IMR-90 (cell line): ENCODE results near the gene TMEM126A. TPM values are rescaled to one million over a fixed set of nuclear protein-coding genes. Genes with fewer than 3 reads are reported as not detected.

Source experiments
- ATAC-seq: fragments of 200-7000 bp; cut with Tn5 transposase; 2 replicates; pipeline ENCODE4 v1.9.1; 2020; ENCODE audit warnings: low read depth, mild to moderate bottlenecking, moderate library complexity
- BruUV-seq: library from RNA; stranded (reverse); fragments of 400-500 nt; replicated peaks from 2 replicates; lab custom pipeline; 2021; lab: Mats Ljungman, UMichigan
- CTCF ChIA-PET: fragments of 300-600 bp; formaldehyde crosslinking; extraction: SDS; loops from one replicate; lab custom pipeline; 2021; ENCODE audit warnings: antibody characterized with exemption; lab: Yijun Ruan, JAX
- POLR2A ChIA-PET: fragments of 300-600 bp; sonication (Branson Sonifier 250); formaldehyde crosslinking; loops from one replicate; lab custom pipeline; 2022; ENCODE audit warnings: antibody characterized with exemption; ENCODE audit not compliant: unreplicated experiment; lab: Charles Lee
- DNase-seq: peaks from one replicate; pipeline ENCODE4 v3.0.0; 2013
- H2AFZ ChIP-seq: replicated peaks from 2 replicates; pipeline ENCODE3; 2013; ENCODE audit warnings: low read length, mild to moderate bottlenecking; ENCODE audit not compliant: poor library complexity
- H2AK5ac ChIP-seq: 2 replicates; pipeline ENCODE4 v1.6.1; 2013; ENCODE audit warnings: low read depth, low read length, inconsistent platforms
- H2AK9ac ChIP-seq: replicated peaks from 2 replicates; pipeline ENCODE3; 2013; ENCODE audit warnings: mild to moderate bottlenecking, low read depth, low read length, moderate library complexity; ENCODE audit not compliant: poor library complexity
- H2BK120ac ChIP-seq: 2 replicates; pipeline ENCODE4 v1.6.1; 2013; ENCODE audit warnings: low read depth, low read length, inconsistent platforms
- H2BK15ac ChIP-seq: 3 replicates; pipeline ENCODE4 v1.6.1; 2013; ENCODE audit warnings: low read depth, low read length, inconsistent platforms
- H2BK20ac ChIP-seq: 2 replicates; pipeline ENCODE4 v1.6.1; 2013; ENCODE audit warnings: low read depth, mild to moderate bottlenecking, inconsistent platforms, low read length, moderate library complexity
- H2BK5ac ChIP-seq: 2 replicates; pipeline ENCODE4 v1.6.1; 2013; ENCODE audit warnings: mild to moderate bottlenecking, low read depth, low read length, inconsistent platforms; ENCODE audit not compliant: poor library complexity, severe bottlenecking
- H3K14ac ChIP-seq: replicated peaks from 2 replicates; pipeline ENCODE4 v1.6.1; 2013; ENCODE audit warnings: low read depth, low read length, inconsistent platforms
- H3K18ac ChIP-seq: 2 replicates; pipeline ENCODE4 v1.6.1; 2013; ENCODE audit warnings: low read depth, low read length, control low read depth
- H3K23ac ChIP-seq: 2 replicates; pipeline ENCODE4 v1.6.1; 2013; ENCODE audit warnings: low read depth, low read length, inconsistent platforms
- H3K27ac ChIP-seq: 2 replicates; pipeline ENCODE4 v1.5.1; 2013; ENCODE audit warnings: mild to moderate bottlenecking, control low read depth, low read length; ENCODE audit not compliant: insufficient read depth
- H3K27me3 ChIP-seq: 2 replicates; pipeline ENCODE4 v1.6.1; 2013; ENCODE audit warnings: low read length; ENCODE audit not compliant: control insufficient read depth, insufficient read depth
- H3K36me3 ChIP-seq: 2 replicates; pipeline ENCODE4 v1.6.1; 2013; ENCODE audit warnings: low read length, mixed read lengths; ENCODE audit not compliant: control insufficient read depth, insufficient read depth
- H3K4ac ChIP-seq: 2 replicates; pipeline ENCODE4 v1.6.1; 2013; ENCODE audit warnings: low read depth, low read length, inconsistent platforms
- H3K4me1 ChIP-seq: 2 replicates; pipeline ENCODE4 v1.6.1; 2013; ENCODE audit warnings: low read length, mixed read lengths; ENCODE audit not compliant: control insufficient read depth, insufficient read depth
- H3K4me2 ChIP-seq: 2 replicates; pipeline ENCODE4 v1.6.1; 2013; ENCODE audit warnings: low read depth, mild to moderate bottlenecking, control low read depth, low read length, moderate library complexity
- H3K4me3 ChIP-seq: 2 replicates; pipeline ENCODE4 v1.5.1; 2013; ENCODE audit warnings: low read depth, mild to moderate bottlenecking, control low read depth, low read length, moderate library complexity; ENCODE audit not compliant: insufficient read depth
- H3K56ac ChIP-seq: 2 replicates; pipeline ENCODE4 v1.6.1; 2013; ENCODE audit warnings: low read length, inconsistent platforms; ENCODE audit not compliant: insufficient read depth; ENCODE audit errors: extremely low read depth
- H3K79me1 ChIP-seq, 2 experiments: 2 replicates each; pipeline ENCODE4 v1.6.1; 2013; ENCODE audit warnings: low read length in 2 of 2, inconsistent platforms in 1 of 2, low read depth in 1 of 2
- H3K9ac ChIP-seq: 2 replicates; pipeline ENCODE4 v1.6.1; 2013; ENCODE audit warnings: low read depth, low read length, control low read depth
- H3K9me1 ChIP-seq: 2 replicates; pipeline ENCODE4 v1.6.1; 2013; ENCODE audit warnings: low read length, inconsistent platforms; ENCODE audit not compliant: insufficient read depth
- H3K9me3 ChIP-seq: 2 replicates; pipeline ENCODE4 v1.6.1; 2013; ENCODE audit warnings: low read length; ENCODE audit not compliant: control insufficient read depth, insufficient read depth
- H4K20me1 ChIP-seq: 2 replicates; pipeline ENCODE4 v1.6.1; 2013; ENCODE audit warnings: low read length, inconsistent platforms; ENCODE audit not compliant: insufficient read depth
- H4K5ac ChIP-seq: 2 replicates; pipeline ENCODE4 v1.6.1; 2013; ENCODE audit warnings: mild to moderate bottlenecking, low read depth, low read length, control low read depth
- H4K8ac ChIP-seq, 2 experiments: 2 replicates each; pipeline ENCODE4 v1.6.1; 2013; ENCODE audit warnings: low read depth in 2 of 2, low read length in 2 of 2, control low read depth in 1 of 2, inconsistent platforms in 1 of 2
- H4K91ac ChIP-seq: 2 replicates; pipeline ENCODE4 v1.6.1; 2013; ENCODE audit warnings: low read depth, low read length, inconsistent platforms; ENCODE audit not compliant: insufficient read depth
- BHLHE40 ChIP-seq: fragments of 150-350 bp; IDR thresholded peaks from 2 replicates; pipeline ENCODE4 v1.6.1; 2016; ENCODE audit warnings: mild to moderate bottlenecking, low read depth, low read length
- CHD1 ChIP-seq: IDR thresholded peaks from 2 replicates; pipeline ENCODE4 v1.6.1; 2012; ENCODE audit warnings: low read depth, low read length, improper control_type of control experiment
- MAFK ChIP-seq: IDR thresholded peaks from 2 replicates; pipeline ENCODE4 v1.6.1; 2012; ENCODE audit warnings: low read depth, low read length, improper control_type of control experiment
- MXI1 ChIP-seq: IDR thresholded peaks from 2 replicates; pipeline ENCODE4 v1.6.1; 2012; ENCODE audit warnings: low read depth, mild to moderate bottlenecking, low read length, moderate library complexity, borderline replicate concordance
- NFE2L2 ChIP-seq: fragments of 150-350 bp; IDR thresholded peaks from 2 replicates; pipeline ENCODE4 v1.6.1; 2016; ENCODE audit warnings: low read depth, mild to moderate bottlenecking, low read length
- RAD21 ChIP-seq: IDR thresholded peaks from 2 replicates; pipeline ENCODE4 v1.6.1; 2012; ENCODE audit warnings: low read length, improper control_type of control experiment
- RCOR1 ChIP-seq: IDR thresholded peaks from 2 replicates; pipeline ENCODE4 v1.6.1; 2012; ENCODE audit warnings: mild to moderate bottlenecking, low read length, improper control_type of control experiment; ENCODE audit not compliant: insufficient replicate concordance
- SMC3 ChIP-seq: fragments of 150-350 bp; IDR thresholded peaks from 2 replicates; pipeline ENCODE4 v1.6.1; 2016; ENCODE audit warnings: low read depth, mild to moderate bottlenecking, antibody characterized with exemption, low read length, moderate library complexity
- WGBS, 2 experiments: methylation state at CpG; one replicate each; pipeline versions ENCODE4 v1.1.5 to v1.1.7; 2013; ENCODE audit warnings: missing lambda C conversion rate in 2 of 2; ENCODE audit not compliant: insufficient read length in 1 of 2; ENCODE audit errors: extremely low coverage in 2 of 2; 5-methylcytosine and 5-hydroxymethylcytosine counted together
- dilution Hi-C: fragments of 300-500 bp; cut with HindIII; formaldehyde crosslinking; loops from one replicate; pipeline ENCODE4 v1.14.3; 2018; ENCODE audit warnings: low sequenced_read_pairs; ENCODE audit not compliant: unreplicated experiment
- in situ Hi-C: fragments of 300-500 bp; cut with MboI; formaldehyde crosslinking; loops from 3 replicates; pipeline ENCODE4 v1.14.3; 2019; ENCODE audit warnings: low sequenced_read_pairs, inconsistent platforms, mixed read lengths
- intact Hi-C: fragments of 100-400 bp; cut with micrococcal nuclease; formaldehyde crosslinking; loops from 2 replicates; pipeline ENCODE4 v1.10.0; 2022
- polyA plus RNA-seq, 3 experiments: library from polyadenylated mRNA; depleted of rRNA; stranded (reverse); fragments of >200 nt; gene quantifications; 2 replicates each; pipeline ENCODE4 v1.2.3, GENCODE V29; 2012; ENCODE audit warnings: low replicate concordance in 1 of 3
- total RNA-seq: library from RNA; depleted of rRNA; stranded (reverse); fragments of >200 nt; gene quantifications from 2 replicates; pipeline ENCODE4 v1.2.3, GENCODE V29; 2012
- TF ChIP-seq, protein P1 (sequence below): conservative IDR thresholded peaks from 2 replicates; pipeline ENCODE4 v1.5.1; 2012; ENCODE audit warnings: mild to moderate bottlenecking, low read depth, low read length, improper control_type of control experiment
- TF ChIP-seq, protein P2 (sequence below): fragments of 150-350 bp; IDR thresholded peaks from 2 replicates; pipeline ENCODE4 v1.6.1; 2016; ENCODE audit warnings: low read depth, mild to moderate bottlenecking, low read length, moderate library complexity, borderline replicate concordance

Gene TMEM126A
- total and polyA plus RNA-seq, 2 of the 4 experiments (the other 2 are of a cell fraction): 34.9 to 60.4 TPM

DNA sequence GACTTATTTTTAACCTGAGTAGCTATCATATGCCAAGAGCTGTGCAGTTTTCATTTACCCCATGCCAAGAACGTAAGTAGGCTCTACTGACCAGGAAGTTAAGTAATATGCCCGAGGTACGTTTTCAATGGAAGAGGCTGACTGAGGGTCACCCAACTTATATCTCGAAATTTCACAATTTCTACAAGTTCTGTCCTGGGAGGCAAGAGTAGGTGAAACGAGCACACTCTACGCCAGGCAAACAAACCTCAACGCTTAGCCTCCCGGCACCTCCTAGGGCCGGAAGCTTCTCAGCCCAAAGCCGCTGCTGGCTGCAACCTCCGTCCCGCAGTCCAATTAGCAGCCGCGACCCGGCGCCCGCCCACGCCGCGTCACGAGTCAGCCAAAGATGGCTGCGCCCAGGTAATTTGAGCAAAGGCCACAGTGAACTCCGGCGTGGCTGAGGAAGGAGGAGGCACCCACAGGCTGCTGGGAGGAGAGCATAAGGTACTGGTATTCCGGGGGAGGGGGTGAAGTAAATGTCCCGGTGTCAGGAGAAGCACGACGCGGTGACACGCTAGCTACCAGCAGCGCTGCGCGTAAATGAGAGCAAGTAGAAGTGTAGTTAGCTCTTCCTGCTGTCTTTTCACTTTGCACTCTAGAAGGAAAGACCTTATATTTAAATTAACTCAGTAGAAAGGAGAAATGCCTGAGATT lies at the start of gene TMEM126A (continued):
- TF ChIP-seq, protein P1, sequence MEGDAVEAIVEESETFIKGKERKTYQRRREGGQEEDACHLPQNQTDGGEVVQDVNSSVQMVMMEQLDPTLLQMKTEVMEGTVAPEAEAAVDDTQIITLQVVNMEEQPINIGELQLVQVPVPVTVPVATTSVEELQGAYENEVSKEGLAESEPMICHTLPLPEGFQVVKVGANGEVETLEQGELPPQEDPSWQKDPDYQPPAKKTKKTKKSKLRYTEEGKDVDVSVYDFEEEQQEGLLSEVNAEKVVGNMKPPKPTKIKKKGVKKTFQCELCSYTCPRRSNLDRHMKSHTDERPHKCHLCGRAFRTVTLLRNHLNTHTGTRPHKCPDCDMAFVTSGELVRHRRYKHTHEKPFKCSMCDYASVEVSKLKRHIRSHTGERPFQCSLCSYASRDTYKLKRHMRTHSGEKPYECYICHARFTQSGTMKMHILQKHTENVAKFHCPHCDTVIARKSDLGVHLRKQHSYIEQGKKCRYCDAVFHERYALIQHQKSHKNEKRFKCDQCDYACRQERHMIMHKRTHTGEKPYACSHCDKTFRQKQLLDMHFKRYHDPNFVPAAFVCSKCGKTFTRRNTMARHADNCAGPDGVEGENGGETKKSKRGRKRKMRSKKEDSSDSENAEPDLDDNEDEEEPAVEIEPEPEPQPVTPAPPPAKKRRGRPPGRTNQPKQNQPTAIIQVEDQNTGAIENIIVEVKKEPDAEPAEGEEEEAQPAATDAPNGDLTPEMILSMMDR: no peak

DNA sequence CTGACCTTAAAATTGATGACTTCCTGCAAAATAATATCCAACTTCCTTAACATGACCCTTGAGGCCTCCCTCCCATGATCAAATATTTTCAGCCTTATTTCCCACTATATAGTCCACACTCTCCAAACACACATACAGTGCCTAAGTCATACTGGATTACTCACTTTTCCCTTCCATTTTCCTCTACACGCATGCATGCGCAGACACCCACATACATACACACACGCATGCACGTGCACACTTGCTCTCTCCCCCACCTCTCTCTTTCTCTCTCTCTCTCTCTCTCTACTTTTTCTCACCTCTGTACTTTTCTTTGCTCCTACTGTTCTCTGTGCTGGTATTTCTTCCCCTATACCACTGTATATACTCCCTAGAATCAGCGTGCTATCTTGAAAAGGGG lies 48.7 kb upstream of the TMEM126A start:
- H3K4me3 ChIP-seq: no peak overlapping the region
- no peak overlapping the region for H3K18ac ChIP-seq
- no peak overlapping the region for H2BK15ac ChIP-seq
- WGBS, 2 experiments: no CpG with 5 or more reads among the region's 5 CpGs
- no peak overlapping the region for H2BK120ac ChIP-seq
- dilution Hi-C loops: no loop called here
- no peak overlapping the region for H4K5ac ChIP-seq
- no peaks in the 10 kb centered on the region for H3K4me1 ChIP-seq
- no peak overlapping the region for H2BK5ac ChIP-seq
- H3K79me1 ChIP-seq: no peaks in the 10 kb centered on the region
- intact Hi-C loops: loop anchor here (5.0 kb wide), 1 partner anchor 693 kb away; no protein-coding TSS in a partner anchor
- TF ChIP-seq, protein P2, sequence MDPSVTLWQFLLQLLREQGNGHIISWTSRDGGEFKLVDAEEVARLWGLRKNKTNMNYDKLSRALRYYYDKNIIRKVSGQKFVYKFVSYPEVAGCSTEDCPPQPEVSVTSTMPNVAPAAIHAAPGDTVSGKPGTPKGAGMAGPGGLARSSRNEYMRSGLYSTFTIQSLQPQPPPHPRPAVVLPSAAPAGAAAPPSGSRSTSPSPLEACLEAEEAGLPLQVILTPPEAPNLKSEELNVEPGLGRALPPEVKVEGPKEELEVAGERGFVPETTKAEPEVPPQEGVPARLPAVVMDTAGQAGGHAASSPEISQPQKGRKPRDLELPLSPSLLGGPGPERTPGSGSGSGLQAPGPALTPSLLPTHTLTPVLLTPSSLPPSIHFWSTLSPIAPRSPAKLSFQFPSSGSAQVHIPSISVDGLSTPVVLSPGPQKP: no peak
- TF ChIP-seq BHLHE40 (no peak), NFE2L2 (no peak), SMC3 (no peak), RAD21 (no peak), MAFK (no peak), MXI1 (no peak), CHD1 (no peak), RCOR1 (no peak)
- TF ChIP-seq, protein P1: no peak
- no peak overlapping the region for H3K23ac ChIP-seq
- BruUV-seq: no TSS peak
- H3K36me3 ChIP-seq: no peaks in the 10 kb centered on the region
- ChIA-PET CTCF (no interaction called here), POLR2A (no interaction called here)
- no peaks in the 10 kb centered on the region for H3K9me3 ChIP-seq
- H3K14ac ChIP-seq: no peak overlapping the region
- no peak overlapping the region for H2AK9ac ChIP-seq
- DNase-seq: no peak
- H3K27ac ChIP-seq: no peak overlapping the region
- H3K4me2 ChIP-seq: no peak overlapping the region
- in situ Hi-C loops: loop anchor here (25.0 kb wide), 1 partner anchor 1762 kb away; no protein-coding TSS in a partner anchor
- no peaks in the 10 kb centered on the region for H3K9me1 ChIP-seq
- no peak overlapping the region for H3K56ac ChIP-seq
- H2AFZ ChIP-seq: no peak overlapping the region
- H2BK20ac ChIP-seq: no peak overlapping the region
- no peak overlapping the region for H4K91ac ChIP-seq
- no peaks in the 10 kb centered on the region for H4K20me1 ChIP-seq
- H2AK5ac ChIP-seq: no peak overlapping the region
- ATAC-seq: no peak
- H3K27me3 ChIP-seq: no peaks in the 10 kb centered on the region; the same call in 1 of the 2 replicates
- no peak overlapping the region for H3K4ac ChIP-seq
- no peak overlapping the region for H3K9ac ChIP-seq
- H4K8ac ChIP-seq: no peak overlapping the region
